ENCODE measurements around the gene KRT23. TPM values are rescaled to one million over a fixed set of nuclear protein-coding genes. Genes with fewer than 3 reads are reported as not detected.
"Not testable (repeated sequence)": the region's sequence is repeated elsewhere in the genome, so short reads cannot be mapped to it uniquely, and the experiment has no call there.

Gene KRT23
- total RNA-seq, 2 donors from 2014 or later = 0.50 TPM; not detected in 1

DNA sequence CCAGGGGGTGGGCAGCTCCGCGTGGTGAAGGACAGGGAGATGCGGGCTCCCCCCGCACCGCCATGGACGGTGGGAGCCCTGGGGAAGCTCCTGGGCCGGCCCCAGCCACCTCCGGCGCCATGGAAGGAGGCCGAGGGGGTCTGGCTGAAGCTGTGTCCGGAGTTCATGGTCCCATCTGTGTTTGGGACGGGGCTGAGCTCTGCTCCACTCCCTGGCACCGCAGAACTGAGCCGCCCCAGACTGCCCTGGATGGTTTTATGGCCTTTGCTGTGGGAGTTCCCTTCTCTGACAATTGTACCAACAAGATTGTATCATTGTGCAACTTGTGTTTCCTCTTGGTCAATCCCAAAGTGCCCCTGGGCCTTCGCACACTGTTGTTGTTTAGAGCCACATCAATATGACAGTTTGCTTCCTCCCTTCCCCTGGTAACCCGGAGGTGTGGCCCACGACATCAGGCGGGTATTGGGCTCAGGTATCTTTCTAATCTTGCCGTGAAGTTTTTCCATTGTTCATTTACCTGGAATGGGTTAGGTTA lies 942 bp downstream of the KRT23 start:
- no peak overlapping the region for H3K4me3 Mint-ChIP-seq
- H3K27me3 Mint-ChIP-seq = peaks cover 16% of the 10 kb centered on the region
- H3K27ac Mint-ChIP-seq = no peak overlapping the region
- H3K9me3 Mint-ChIP-seq = no peaks in the 10 kb centered on the region
- no peaks in the 10 kb centered on the region for H3K36me3 Mint-ChIP-seq (ENCODE audit: low read depth)
- H3K4me1 Mint-ChIP-seq = no peaks in the 10 kb centered on the region
- ATAC-seq (replicated peaks) = no peak

DNA sequence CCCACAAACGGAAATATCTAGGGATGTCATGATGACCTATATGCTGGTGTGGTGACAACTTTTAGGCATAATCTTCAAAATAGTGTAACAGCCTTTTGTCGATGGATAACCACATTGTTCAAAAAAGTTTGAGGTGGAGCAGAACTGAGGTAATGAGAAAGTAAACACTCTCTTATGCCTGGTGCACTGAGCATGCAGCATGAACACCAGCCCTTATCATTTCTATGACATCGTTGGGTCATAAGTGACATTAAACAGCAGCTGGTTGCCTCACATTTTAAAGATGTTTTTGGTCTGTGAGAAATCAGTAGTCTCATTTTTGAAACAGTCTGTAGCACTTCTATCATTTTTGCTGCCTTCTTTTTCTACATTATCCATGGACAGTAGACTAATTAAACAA lies 1.8 kb downstream of the KRT23 start:
- peak; percentile 21 for ATAC-seq (replicated peaks)
- Mint-ChIP-seq H3K4me3 (no peak overlapping the region), H3K4me1 (no peaks in the 10 kb centered on the region), H3K36me3 (ENCODE audit: low read depth) (no peaks in the 10 kb centered on the region), H3K9me3 (no peaks in the 10 kb centered on the region), H3K27me3 (peaks cover 16% of the 10 kb centered on the region), H3K27ac (no peak overlapping the region)

DNA sequence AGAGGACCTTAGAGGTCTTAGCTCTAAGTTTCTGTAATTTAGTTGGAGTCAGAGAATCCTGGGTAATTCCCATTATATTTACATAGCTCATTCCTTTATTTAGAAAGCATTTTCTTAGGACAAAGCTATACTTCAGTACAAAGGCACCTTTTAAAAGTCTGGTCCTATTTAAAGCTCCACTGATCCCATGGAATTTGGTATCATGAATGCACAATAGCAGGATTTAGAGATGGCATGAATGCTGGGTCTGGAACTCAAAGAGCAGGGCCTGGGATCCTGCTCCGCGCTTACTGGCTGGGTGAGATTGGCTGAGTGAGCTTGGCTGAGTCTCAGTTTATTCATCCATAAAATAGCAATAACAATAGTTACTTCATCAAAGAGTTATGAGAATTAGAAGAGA lies 4.8 kb downstream of the KRT23 start:
- H3K9me3 Mint-ChIP-seq = no peaks in the 10 kb centered on the region
- H3K4me1 Mint-ChIP-seq = no peaks in the 10 kb centered on the region
- H3K36me3 Mint-ChIP-seq (ENCODE audit: low read depth) = no peaks in the 10 kb centered on the region
- no peak overlapping the region for H3K27ac Mint-ChIP-seq
- no peak for ATAC-seq (replicated peaks)
- no peak overlapping the region for H3K4me3 Mint-ChIP-seq
- peaks cover 23% of the 10 kb centered on the region for H3K27me3 Mint-ChIP-seq

GRCh38 chr17:40931311-40931710 lies 6.1 kb downstream of the KRT23 start:
- no peak overlapping the region for H3K27ac Mint-ChIP-seq
- H3K4me1 Mint-ChIP-seq = no peaks in the 10 kb centered on the region
- H3K27me3 Mint-ChIP-seq = peaks cover 32% of the 10 kb centered on the region
- H3K4me3 Mint-ChIP-seq = no peak overlapping the region
- H3K9me3 Mint-ChIP-seq = no peaks in the 10 kb centered on the region
- no peaks in the 10 kb centered on the region for H3K36me3 Mint-ChIP-seq (ENCODE audit: low read depth)
- no peak for ATAC-seq (replicated peaks)

DNA sequence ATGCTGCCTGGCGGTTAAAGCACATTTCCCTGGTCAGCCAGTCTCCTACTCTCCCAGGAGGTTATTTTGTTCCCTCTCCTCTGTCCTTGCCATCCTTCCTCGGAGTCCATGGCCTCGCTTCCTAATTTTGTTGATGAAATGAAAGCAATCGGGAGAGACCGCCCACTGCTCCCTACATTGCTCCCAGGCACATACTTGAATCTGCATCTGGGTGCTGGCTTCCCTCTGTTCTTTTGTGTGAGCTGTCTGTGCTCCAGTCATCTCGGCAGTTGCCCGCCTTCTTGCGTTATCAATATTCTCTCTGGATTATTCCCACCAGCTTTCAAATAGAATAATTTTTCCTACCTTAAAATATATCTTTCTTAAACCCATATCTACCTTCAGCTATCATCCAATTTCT lies 11.1 kb downstream of the KRT23 start:
- H3K27ac Mint-ChIP-seq = no peak overlapping the region
- no peaks in the 10 kb centered on the region for H3K9me3 Mint-ChIP-seq
- H3K36me3 Mint-ChIP-seq (ENCODE audit: low read depth) = no peaks in the 10 kb centered on the region
- peaks cover 21% of the 10 kb centered on the region for H3K27me3 Mint-ChIP-seq
- ATAC-seq (replicated peaks) = no peak
- H3K4me1 Mint-ChIP-seq = no peaks in the 10 kb centered on the region
- H3K4me3 Mint-ChIP-seq = no peak overlapping the region

- Mint-ChIP-seq H3K9me3 (no peaks in the 10 kb centered on the region), H3K27ac (no peak overlapping the region), H3K4me3 (no peak overlapping the region), H3K36me3 (ENCODE audit: low read depth) (no peaks in the 10 kb centered on the region), H3K4me1 (no peaks in the 10 kb centered on the region), H3K27me3 (peaks cover 10% of the 10 kb centered on the region)
- ATAC-seq (replicated peaks) = peak; percentile 60
Observed at GRCh38 chr17:40922239-40922638, 15.2 kb downstream of the KRT23 start.

DNA sequence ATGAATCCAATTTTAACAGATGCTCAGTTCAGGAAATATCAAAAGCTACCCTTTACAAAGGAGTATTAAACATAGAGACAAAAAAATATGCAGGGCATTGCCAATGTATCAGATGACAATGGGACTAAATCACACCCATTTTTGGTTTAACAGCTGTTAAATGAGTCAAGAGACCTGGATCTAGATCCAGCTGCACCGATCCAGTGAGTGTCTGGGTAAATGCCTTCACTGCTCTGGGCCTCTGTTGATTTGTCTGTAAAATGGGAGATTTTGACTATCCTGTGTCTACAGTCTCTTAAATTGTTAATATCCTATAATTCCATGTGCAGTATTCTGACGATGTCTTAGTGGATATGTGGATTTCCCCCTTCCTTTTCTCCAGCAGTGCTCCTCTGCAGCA lies 16.4 kb downstream of the KRT23 start:
- ATAC-seq (replicated peaks) = no peak
- no peaks in the 10 kb centered on the region for H3K36me3 Mint-ChIP-seq (ENCODE audit: low read depth)
- H3K27me3 Mint-ChIP-seq = no peaks in the 10 kb centered on the region
- no peak overlapping the region for H3K4me3 Mint-ChIP-seq
- no peaks in the 10 kb centered on the region for H3K4me1 Mint-ChIP-seq
- no peaks in the 10 kb centered on the region for H3K9me3 Mint-ChIP-seq
- no peak overlapping the region for H3K27ac Mint-ChIP-seq

GRCh38 chr17:40917116-40917515 lies 20.3 kb downstream of the KRT23 start:
- H3K4me3 Mint-ChIP-seq; ATAC-seq (replicated peaks); H3K36me3 Mint-ChIP-seq (ENCODE audit: low read depth); H3K27me3 Mint-ChIP-seq; H3K9me3 Mint-ChIP-seq; H3K4me1 Mint-ChIP-seq; H3K27ac Mint-ChIP-seq: not testable (repeated sequence)

- ATAC-seq (replicated peaks) = no peak
- H3K27ac Mint-ChIP-seq = no peak overlapping the region
- no peaks in the 10 kb centered on the region for H3K36me3 Mint-ChIP-seq (ENCODE audit: low read depth)
- H3K4me3 Mint-ChIP-seq = no peak overlapping the region
- H3K9me3 Mint-ChIP-seq = no peaks in the 10 kb centered on the region
- H3K4me1 Mint-ChIP-seq = peaks cover 3% of the 10 kb centered on the region
- H3K27me3 Mint-ChIP-seq = peaks cover 6% of the 10 kb centered on the region
Observed at GRCh38 chr17:40916366-40916765, 21.1 kb downstream of the KRT23 start.

DNA sequence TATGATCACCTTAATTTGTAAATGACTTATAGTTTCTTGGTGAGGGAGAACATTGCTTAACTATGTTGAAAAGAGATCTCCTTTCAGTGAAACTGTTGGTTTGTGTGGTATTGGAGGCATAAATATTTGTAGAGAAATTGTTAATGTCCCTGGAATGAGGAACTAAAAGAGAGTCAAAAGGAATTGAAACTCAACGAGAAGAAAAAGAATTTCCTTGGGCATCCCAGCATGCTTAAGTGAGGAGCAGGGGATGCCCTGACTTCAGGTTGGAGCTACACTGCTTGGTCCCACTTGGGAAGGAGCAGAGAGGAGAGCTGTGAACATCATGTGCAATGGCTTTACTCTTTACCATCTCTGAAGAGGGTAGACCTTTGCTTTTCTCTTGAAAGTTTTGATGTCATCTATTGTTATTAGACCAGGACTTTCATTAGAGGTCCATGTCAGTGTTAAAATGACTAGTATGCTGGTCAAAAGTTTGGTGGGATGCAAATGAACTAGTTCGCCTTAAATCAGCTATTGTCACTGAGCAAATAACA lies 21.7 kb downstream of the KRT23 start:
- Mint-ChIP-seq H3K27ac (peak overlapping the region; percentile 86), H3K4me3 (no peak overlapping the region), H3K9me3 (no peaks in the 10 kb centered on the region), H3K36me3 (ENCODE audit: low read depth) (no peaks in the 10 kb centered on the region), H3K4me1 (peaks cover 3% of the 10 kb centered on the region), H3K27me3 (peaks cover 6% of the 10 kb centered on the region)
- ATAC-seq (replicated peaks) = peak; percentile 20

DNA sequence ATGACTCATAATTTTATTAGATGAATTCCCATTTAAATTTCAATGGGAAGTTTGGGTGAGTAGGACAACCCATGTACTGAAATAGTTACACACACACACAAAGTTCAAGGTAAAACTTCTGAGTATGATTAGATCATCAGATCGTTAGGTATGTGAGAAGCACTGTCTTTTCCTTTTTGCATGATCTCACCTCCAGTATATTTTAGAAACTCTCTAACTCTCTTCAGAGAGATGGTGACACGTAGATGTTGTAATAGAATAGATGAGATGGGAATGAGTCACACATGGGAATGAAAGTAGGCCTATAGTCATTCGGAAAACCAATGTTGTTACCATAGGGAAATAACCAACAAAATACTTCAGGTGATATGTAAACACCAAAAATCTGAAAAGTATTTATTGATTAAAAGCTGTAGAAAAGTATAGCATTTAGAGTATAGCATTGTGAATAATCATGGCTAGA lies 22.2 kb downstream of the KRT23 start:
- peak; percentile 99 for ATAC-seq (replicated peaks)

GRCh38 chr17:40914075-40914855 lies 23.2 kb downstream of the KRT23 start:
- no peak overlapping the region for H3K4me3 Mint-ChIP-seq
- no peak overlapping the region for H3K27ac Mint-ChIP-seq
- no peak for ATAC-seq (replicated peaks)
- H3K27me3 Mint-ChIP-seq = peaks cover 6% of the 10 kb centered on the region
- H3K36me3 Mint-ChIP-seq (ENCODE audit: low read depth) = no peaks in the 10 kb centered on the region
- H3K9me3 Mint-ChIP-seq = no peaks in the 10 kb centered on the region
- peaks cover 3% of the 10 kb centered on the region for H3K4me1 Mint-ChIP-seq

More for the DNA sequence above, 22.2 kb downstream of the KRT23 start:
- Mint-ChIP-seq H3K4me3 (no peak overlapping the region), H3K27me3 (peaks cover 6% of the 10 kb centered on the region), H3K27ac (peak overlapping the region; percentile 86), H3K36me3 (ENCODE audit: low read depth) (no peaks in the 10 kb centered on the region), H3K4me1 (peaks cover 3% of the 10 kb centered on the region), H3K9me3 (no peaks in the 10 kb centered on the region)

GRCh38 chr17:40912486-40913210 lies 24.8 kb downstream of the KRT23 start:
- ATAC-seq (replicated peaks) = no peak
- H3K4me1 Mint-ChIP-seq = peaks cover 3% of the 10 kb centered on the region
- peaks cover 10% of the 10 kb centered on the region for H3K27me3 Mint-ChIP-seq
- no peaks in the 10 kb centered on the region for H3K36me3 Mint-ChIP-seq (ENCODE audit: low read depth)
- H3K27ac Mint-ChIP-seq = no peak overlapping the region
- H3K9me3 Mint-ChIP-seq = no peaks in the 10 kb centered on the region
- no peak overlapping the region for H3K4me3 Mint-ChIP-seq

DNA sequence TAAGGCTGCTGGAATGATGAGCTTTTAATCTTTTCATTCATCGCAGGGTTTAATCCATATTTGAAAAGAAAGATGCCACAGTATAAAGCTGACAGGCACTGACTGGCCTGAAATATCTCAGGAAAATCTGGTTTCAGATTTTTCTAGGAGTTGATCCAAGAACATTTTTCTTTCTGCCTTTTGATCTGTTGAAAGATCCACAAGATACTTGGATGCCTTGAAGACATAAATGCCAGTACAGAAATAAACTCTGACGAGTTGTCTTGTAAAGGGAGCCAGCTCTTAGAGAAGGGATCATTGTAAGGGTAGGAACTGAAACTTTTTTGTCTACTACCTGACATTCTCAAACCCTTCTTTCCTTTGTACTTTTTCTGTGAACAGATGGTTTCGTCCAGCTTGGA lies 27.0 kb downstream of the KRT23 start:
- ATAC-seq (replicated peaks) = no peak

GRCh38 chr17:40909755-40910154 lies 27.7 kb downstream of the KRT23 start:
- H3K4me1 Mint-ChIP-seq = no peaks in the 10 kb centered on the region
- H3K36me3 Mint-ChIP-seq (ENCODE audit: low read depth) = no peaks in the 10 kb centered on the region
- no peak overlapping the region for H3K27ac Mint-ChIP-seq
- H3K4me3 Mint-ChIP-seq = no peak overlapping the region
- no peak for ATAC-seq (replicated peaks)
- peaks cover 16% of the 10 kb centered on the region for H3K27me3 Mint-ChIP-seq
- H3K9me3 Mint-ChIP-seq = no peaks in the 10 kb centered on the region

More for the DNA sequence above, 27.0 kb downstream of the KRT23 start:
- Mint-ChIP-seq H3K4me3 (no peak overlapping the region), H3K27me3 (peaks cover 14% of the 10 kb centered on the region), H3K36me3 (ENCODE audit: low read depth) (no peaks in the 10 kb centered on the region), H3K27ac (no peak overlapping the region), H3K4me1 (no peaks in the 10 kb centered on the region), H3K9me3 (no peaks in the 10 kb centered on the region)

Data from activated T-helper 17 cell treated with anti-CD3 and anti-CD28 coated beads, Interleukin-2, amount 50 U/mL, for 72 hours (primary cell).